Superior temporal gyrus (tissue), 1 donor: ENCODE data around the gene SLC35B2.

Experiments
- DNase-seq: peaks from one replicate; pipeline ENCODE4 v3.0.0-alpha.2; 2016; ENCODE audit errors: extremely low spot score

Gene SLC35B2, protein sequence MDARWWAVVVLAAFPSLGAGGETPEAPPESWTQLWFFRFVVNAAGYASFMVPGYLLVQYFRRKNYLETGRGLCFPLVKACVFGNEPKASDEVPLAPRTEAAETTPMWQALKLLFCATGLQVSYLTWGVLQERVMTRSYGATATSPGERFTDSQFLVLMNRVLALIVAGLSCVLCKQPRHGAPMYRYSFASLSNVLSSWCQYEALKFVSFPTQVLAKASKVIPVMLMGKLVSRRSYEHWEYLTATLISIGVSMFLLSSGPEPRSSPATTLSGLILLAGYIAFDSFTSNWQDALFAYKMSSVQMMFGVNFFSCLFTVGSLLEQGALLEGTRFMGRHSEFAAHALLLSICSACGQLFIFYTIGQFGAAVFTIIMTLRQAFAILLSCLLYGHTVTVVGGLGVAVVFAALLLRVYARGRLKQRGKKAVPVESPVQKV

DNA sequence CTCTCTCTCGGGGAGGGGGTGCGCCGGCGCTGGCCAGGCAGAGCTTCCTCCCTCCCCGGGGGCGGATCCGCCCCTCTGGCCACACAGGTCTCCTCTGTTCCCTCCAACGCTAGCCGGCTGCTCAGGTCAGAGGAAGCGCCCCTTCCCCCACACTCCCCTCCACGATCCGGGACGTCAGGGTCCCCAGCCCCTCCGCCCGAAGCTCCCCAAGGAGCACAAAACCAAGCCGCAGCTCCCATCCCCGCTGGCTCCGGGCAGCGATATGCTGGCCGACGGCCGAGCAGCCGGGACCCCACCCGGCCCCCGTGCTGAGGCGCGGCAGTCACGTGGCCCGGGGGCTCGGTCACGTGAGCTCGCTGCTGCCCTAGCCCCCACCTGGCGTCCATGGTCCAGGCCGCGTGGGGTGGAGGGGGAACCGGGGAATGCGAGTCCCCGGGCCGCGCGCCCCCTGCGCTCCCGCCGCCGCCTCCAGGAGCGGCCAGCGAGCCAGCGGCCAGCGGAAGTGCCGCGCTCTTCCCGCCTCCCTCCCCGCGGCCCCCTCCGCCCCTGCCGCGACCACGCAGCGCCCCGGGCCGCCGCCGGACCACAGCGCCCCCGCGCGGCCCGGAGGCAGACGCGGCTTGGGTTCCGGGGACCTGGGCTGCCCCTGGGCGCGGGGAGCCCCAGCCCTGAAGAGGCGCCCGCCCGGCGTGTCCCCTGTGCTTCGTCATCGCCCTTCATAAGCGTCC lies at the start of gene SLC35B2:
TSS of gene SLC35B2 (minus strand) at position 504 of the 728 bp plus-strand sequence. CDS start at position 386, 118 bp downstream.
- DNase-seq = peak; percentile 89

DNA sequence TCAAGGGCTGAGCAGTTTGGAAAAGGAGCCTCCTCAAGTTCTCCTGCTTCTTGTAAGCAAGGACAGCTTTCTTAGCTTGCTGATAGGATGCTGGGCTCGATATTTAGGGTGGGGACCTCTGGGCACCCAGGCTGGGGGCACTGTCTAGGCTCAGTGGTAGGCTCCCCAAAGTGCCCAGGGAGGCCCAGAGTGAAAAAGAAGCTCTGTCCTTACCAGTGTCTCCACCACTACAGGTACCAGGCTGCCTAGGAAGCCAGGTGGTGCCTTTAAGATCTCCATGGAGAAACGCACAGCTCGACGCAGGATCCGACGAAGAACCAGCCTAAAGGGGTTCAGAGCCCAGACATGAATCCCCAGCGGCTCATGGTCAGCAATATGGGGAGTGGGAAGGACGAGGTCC lies 49.4 kb upstream of the SLC35B2 start:
- no peak for DNase-seq

DNA sequence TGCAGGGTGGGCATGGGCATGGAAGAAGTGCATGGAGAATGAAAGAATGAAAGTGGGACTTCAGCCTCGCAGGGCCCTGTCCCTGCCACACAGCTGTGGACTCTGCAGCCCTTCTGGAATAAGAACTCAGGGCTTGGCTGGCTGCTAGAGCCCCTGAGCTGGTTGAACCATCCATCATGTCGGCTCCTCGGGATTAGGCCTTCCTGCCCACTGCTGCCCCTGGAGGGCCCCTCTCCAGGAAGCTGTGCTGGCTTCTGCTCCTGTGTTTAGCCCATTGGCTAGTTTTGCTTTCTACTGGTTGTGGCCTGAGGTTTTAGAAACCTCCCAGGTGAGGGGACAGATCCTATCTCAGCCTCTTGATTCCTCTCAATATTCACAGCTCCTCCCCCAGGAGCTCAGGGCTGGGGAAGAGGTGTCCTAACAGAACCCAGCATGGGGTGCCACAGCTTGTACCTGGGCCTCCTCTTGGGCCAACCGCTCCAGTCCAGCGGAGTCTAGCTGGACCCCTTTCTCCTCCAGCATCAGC lies 47.9 kb upstream of the SLC35B2 start:
- no peak for DNase-seq

DNA sequence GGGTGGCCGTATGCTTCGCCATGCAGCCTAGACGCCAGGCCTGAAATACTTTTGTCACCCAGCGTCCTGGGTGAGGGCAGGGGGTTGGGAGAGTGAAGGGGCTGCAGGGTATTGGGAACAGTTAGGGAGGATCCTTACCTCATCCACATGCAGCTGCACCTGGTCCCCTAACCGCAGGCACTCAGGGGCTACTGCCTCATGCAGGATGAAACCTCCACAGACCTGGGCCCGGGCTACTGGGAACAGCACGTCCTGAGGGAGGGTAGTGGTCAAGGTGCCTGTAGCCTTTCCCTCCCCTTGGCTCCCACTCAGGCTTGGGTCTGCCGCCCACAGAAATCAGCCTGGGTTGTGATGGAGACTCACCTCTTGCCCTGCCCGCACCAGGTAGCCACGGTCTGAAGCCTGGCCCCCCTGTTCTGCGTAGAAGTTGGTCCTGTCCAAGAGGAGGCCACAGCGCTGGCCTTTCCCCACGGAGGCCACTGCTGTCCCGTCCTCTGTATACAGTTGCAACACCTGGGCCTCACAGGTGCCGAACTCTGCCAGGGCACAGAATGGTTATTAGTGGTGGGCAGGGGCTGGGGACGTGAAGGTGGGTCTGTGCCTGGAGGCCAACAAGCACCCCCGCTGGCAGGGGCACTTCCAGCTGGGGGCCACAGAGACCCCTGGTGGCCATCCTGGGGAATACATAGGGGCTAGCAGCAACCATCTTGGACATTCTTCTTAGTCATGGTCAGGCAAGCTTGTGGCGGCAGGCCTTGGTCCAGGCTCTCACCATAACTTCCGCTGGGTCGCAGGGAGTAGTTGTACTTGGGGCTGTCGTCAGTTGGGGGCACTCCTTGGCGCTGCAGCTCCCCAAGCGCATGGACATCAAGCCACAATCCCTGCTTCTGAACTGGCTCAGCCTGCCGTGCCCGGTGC lies 47.2 kb upstream of the SLC35B2 start:
- no peak for DNase-seq

DNA sequence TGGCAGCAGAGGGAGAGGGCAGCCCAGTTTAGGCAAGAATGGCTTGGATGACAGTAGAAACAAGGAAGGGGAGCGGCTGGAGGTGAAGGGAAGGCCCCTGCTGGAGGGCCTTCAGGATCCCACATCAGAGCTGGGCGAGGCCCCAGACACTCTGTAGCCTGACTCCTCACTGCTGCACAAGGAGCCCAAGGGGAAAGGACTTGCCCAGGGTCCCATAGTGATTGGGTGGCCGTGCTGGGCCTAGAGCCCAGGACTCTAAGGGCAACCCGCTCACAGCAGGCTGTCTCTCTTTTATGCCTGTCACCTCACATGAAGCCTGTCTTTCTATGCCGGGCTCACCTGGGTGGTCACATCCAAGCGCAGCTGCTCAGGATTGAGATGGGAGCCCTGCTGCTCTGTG lies 46.5 kb upstream of the SLC35B2 start:
- DNase-seq = no peak

DNA sequence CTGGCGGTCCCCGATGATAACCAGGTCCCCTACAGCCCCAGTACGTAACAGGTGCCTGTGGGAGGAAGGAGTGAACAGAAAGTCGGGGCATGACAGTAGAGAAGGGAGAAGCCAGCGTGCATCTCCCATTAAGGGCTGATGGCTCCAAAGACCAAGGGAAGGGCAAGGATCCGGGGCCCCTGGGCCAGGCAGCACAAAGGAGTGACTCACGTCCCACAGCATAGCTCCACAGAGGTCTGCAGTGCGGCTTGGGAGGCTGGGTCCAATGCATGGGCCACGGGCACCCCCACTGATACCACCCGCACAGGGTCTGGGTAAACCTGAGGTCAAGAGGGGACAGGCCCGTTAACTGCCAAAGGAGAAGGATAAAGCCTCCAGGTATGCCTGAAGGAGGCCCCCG lies 45.5 kb upstream of the SLC35B2 start:
- no peak for DNase-seq

DNA sequence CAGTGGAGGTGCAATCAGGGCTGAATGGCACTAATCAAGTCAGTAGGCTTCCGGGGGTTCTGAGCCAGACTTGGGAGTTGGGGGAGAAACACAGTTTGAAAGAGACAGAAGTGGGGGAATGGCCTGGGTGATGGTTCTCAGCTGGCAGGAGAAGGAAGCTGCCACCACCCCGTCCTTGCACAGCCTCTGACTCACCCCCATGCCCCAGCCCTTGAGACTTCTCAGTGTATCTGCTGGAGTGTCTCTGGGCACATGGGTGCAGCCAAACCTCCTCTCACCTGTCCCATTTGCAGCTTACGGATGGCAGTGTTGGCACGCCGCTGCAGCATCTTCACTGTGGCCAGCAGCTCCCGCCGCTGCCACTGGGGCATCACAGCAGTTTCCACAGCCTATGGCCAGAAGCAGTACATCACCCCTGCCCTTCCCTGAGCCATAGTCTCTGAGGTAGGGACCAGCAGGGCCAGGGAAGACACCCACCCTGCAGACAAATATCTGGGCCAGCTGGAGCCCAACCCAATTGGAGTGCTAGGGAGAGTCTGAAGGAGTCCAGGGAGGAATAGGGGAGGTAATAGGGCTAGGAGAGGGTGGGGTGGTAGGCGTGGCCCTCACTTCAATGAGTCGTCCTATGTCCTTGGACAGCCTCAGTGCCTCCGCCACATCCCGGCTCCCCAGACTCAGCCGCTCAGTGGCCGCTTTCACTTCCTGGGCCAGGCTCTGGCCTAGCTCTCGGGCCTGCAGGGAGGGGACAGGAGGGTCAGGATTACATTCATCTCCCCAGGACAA lies 44.6 kb upstream of the SLC35B2 start:
- no peak for DNase-seq

DNA sequence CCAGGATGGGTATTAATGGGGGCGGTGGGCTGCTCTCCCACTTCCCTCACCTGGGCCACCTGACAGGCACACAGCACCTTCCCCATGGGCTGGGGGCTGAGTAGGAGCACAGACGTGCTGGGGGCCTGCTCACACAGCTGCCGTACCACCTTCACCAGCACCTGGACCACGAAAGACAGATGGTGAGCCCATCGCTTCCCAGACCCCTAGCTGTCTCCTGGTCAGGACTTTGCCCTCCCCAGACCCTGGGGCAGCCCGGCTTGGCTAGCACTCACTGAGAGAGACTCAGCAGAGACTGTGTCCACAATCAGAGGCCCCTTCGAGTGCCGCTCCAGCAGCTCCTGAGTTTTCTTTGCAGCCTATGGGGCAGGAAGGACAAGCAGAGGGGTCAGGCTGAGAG lies 43.8 kb upstream of the SLC35B2 start:
- DNase-seq = no peak

DNA sequence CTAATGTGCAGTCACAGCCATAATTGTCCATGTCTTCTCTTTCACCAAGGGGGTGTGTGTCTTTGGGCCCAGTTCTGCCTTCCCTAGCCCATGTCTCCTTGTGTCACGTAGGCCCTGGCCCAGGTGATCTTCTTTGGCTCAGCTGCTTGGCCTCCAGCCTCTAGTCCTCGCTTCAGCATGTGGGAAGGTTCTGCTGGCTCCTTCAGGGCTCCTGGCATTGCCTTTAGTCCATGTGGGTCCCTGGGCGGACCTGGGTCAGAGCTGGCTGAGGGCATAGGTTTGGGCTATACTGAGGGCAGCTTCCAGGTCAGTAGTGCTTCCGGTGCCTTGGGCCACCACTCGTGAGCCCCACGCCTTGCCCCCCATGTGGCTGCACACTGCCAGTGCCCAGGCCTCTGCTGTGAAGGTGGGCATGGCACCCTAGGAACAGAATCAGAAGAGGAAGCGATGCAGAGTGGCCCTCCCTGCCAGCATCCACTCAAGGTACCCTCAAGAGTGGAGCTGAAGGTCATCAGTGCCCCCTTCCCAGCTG lies 43.0 kb upstream of the SLC35B2 start:
- DNase-seq = no peak

DNA sequence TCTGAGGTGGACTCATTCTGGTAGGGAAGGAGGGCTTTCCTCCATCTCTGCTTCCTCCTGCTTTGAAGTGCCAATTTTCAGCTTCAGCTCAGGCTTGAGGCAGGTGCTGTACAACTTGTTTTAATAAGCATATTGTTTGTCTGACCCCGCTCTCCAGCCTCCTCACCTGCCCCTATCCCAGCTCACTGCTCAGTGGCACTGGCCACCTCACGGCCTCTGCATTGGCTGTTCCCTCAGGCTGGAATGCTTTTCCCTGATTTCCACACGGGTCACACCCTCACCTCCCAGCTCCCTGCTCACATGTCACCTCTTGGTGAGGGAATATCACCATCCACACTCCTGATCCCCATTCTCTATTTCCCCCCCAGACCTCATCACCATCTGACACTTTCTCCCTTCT lies 41.5 kb upstream of the SLC35B2 start:
- DNase-seq = no peak

DNA sequence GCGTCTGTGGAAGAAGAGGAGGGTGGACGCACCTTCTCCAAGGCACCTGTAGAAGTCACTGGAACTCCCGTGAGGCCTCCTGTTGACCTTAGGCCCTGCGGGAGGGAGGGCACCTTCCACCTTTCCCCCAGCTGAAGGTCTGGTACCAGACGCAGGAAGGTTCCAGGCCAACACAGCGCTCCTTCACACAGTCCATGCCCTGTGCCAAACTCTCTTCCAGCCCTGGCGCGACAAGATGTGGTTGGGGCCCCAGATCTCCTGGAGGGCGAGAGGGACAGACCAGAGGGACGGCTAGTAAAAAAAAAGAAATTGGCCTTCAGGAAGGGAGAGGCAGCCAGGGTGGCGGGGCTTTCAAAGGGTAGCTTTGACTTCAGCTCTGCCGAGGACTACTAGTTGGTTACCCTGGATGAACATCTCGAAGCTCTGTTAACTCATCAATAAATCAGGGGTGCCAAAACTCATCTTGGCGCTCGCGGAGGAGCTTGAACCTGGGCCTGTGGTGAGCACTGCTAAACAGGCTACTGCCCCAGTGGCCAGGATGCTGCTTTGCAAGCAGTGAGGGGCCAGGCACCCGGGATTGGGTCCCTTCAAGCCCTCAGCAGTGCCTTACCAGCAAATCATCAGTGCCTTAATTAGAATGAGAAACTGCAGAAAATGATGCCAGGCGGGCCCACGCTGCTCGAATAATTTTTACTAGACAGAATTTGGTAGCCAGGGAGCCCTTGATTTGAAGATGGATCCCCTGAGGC lies 40.9 kb upstream of the SLC35B2 start:
- no peak for DNase-seq

DNA sequence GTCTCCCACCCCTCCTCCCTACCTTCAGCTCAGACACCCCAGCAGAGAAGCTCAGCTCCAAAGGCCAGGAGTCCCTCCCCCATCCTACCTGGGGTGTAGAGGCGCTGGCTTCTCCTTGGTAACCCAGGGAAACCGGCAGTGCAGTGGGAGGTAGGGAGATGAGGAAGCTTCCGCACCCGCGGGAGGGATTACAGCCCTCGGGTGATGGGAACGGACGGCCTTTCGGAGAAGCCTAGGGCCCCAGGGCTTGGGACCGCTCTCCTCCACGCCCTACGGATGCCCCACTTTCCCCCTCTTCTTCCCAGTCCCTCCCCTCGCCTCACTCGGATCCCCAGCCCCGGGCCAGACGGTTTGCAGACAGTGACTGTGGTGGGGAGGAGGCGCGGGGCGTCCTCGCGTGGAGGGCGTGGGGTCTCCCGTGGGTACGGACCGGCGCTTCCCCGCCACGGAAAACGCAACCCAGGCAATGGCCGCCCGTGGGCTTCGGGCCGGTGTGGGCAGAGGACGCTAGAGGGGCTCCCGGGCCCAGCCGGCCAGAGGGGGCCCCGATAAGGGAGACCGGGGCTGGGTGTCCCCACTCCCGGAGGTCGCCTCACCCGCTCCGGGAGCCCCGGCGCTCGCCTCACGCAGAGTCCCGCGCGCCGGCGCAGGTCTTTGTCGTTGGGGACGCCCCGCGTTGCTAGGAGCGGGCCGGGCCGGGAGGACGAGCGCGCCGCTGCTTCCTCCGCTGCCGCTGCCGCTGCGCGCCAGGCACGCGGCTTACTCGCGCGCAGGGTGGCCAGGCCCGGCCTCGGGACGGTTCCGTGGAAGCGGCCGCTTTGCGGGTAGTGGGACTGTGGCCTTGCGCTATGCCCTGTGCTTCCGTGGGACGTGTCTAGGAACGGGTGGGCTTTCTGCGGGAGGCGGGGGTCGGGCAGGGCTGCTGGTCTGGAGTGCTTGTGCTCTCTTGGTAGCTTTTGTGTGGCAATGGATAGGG lies 40.0 kb upstream of the SLC35B2 start:
- DNase-seq = no peak

DNA sequence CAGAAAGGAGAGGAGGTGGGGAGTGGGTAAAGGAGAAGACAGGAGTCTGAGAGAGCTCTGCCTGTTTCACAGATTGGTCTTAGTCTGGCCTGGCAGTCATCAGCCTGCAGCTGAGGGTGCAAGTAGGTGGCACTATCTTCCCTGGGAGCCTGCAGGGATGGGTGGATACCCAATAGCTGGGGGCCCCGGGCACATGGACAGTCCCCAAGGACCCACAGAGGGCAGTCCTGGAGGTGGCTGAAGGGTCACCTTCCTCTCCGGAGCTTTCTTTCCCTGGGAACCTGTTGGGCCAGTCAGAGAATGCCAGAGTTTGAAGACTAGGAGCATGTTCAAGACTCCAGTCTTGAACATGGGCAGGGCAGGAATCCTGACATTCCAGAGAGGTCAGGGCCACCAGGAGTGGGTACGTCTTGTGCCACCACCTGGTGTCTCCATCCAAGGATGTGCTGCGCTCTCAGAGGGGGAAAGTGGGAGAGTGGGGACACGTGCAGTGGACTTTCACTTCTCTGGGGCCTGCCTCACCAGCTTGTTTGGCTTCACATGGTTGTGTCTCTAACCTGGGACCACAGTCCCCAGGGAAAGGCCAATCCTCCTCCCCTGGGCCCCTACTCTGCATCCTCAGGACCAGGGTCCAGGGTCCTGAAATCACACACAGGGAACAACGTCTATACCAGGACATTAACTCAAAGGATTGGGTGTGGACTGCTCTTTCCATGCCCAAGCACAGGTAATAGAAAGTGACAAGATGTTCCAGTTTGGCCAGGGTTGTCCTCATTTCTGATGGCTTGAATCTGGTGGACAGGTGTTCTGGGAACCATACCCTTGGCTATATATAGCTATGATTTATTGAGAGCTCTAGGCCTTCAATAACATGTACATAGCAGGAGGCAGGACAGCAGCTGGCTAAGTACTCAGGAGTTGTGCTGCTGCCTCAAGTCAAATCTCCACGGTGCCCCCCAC lies 37.8 kb upstream of the SLC35B2 start:
- DNase-seq = no peak

DNA sequence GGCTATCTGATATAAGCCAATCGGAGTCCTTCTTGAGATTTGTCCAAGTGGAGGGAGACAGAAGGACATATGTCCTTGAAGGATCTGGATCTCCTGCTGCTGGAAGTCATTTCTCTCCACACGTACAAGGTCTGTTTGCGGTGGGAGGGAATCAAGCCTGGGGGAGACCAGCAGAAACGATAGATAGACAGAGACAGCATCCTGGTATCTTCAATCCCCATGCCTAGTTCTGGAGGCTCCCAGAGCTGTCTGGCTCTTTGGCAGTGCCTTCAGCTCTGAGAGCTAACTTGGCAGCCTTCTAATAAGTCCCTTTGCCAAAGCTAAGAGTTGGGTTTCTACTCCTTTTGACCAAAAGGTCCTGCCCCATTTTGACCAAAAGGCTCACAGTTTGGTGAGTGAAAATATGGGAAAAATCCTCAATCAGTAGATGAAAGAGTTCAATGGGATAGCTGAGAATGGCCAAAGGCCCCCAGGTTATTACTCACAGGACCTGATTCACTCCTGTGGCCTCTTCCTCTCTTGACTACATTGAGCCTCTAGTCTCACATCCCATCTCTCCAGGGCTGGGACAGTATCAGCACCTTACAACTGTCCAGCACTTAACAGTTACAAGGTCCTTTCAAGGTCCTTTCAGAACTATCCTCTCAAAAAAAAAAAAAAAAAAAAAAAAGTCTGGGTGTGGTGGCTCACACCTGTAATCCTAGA lies 35.5 kb upstream of the SLC35B2 start:
- no peak for DNase-seq

DNA sequence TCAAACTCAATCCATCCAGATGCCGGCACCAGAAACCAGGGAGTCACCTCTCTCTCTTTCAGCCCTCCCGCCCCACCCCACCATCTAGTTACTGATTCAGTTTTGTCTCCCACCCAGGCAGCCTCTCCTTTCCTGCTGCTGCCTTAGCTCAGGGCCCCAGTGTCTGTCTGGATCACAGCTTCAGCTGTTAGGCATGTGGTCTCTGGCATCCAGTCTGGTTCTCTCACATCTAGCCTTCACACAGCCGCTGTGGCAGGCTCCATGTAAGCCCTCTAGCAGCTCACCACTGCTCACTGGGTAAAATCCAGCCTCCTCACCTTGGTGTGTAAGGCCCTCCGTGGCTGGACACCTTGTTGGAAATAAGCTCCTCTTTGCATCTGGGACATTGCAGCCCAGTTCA lies 34.5 kb upstream of the SLC35B2 start:
- DNase-seq = no peak

DNA sequence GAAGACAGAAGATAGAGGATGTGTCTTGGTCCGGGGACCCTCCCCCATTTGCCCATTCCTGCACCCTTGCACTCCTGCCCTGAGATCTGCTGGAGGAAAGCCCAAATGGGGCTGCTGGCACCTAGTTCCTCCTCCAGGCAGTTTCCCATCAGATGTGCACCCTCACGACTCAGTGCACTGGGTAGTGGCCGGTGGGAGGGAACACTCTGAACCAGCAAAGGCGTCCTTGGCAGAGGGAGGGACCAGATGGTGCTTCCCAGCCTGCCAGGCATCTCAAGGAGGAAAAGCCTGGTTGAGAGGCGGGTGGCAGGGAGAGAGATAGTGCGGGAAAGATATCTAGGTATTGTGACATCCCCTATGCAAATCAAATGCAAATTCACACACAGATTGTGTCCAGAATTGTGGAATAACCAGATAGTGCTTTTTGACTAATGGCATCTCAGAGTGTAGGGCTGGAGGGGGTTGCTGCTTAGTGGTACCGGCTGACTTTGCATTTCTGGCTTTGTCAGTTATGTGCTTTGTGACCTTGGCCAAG lies 32.5 kb upstream of the SLC35B2 start:
- DNase-seq = peak; percentile 69

DNA sequence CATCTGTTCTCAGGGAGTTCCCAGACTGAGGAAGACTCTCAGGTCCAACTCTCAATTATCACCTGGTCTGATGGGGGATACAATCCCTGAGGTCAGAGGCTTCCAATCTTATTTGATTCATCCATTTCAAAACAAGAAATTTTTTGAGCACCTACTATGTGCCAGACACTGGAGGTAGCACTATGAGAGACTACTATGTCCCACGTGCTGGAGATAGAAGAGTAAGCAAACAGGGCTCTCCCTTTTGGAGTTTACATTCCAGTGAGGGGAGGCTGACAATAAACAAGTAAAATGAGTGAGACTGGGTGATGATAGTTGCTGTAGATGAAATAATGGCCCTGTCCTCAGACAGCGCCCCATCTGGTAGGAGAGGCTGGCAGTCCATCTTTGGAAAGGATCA lies 29.4 kb upstream of the SLC35B2 start:
- no peak for DNase-seq
